HG03460 (cell line): ENCODE measurements around the gene EVC2.

ENCODE experiments used
- ATAC-seq: cut with Tn5 transposase; IDR thresholded peaks from one replicate; pipeline ENCODE4 v1.9.1; 2021; ENCODE audit not compliant: unreplicated experiment

The EVC2 gene

DNA sequence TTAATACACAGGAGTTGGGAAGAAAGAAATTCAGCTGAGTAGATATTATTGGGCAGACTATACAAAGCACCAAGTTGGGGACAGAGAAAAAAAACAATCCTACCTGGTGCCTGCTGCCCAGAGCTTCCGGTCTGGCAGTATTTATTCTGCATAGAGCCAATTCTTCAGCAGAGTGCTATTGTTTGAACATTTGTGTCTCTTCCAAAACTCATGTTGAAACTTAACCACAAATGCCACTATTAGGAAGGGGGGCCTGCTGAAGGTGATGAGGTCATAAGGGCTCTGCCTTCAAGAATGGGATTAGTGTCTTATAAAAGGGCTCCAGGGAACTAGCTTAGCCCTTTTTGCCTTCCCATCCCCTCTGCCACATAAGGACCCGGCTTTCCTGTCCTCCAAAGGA, 136.2 kb downstream of the EVC2 start:
- no peak for ATAC-seq

DNA sequence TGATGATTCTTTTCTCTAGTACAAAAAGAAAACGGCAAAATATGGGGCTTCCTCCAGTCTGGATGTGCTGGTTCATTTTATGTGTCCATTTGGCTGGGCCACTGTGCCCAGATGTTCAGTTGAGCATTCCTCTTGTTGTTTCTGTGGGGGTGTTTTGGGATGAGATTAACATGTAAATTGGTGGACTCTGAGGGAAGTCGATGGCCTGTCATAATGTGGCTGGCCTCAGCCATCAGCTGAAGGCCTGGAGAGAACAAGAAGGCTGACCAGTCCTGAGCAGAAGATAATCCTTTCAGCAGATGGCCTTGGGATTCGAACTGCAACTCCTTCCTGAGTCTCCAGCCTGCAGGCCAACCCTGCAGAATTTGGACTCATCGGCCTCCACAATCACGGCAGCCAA, 136.7 kb downstream of the EVC2 start:
- no peak for ATAC-seq

GRCh38 chr4:5569451-5569850, 138.9 kb downstream of the EVC2 start:
- ATAC-seq: no peak

DNA sequence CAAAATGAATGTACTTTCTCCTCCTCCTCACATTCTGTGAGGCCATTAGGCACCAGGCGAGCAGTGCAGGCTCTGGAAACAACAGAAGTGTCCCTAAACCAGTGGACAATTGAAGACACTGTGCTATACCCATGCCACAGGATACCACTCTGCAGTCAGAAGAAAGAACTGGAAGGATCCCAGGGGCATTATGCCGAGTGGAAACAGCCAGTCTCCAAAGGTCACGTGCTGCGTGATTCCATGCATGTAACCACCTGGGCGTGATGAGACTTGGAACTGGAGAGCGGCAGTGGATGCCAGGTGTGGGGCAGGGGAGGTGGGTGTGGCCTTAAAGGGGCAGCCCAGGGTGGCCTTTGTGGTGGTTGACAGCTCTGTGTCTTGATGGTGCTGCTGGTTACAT, 139.4 kb downstream of the EVC2 start:
- no peak for ATAC-seq

- ATAC-seq: no peak
Observed at GRCh38 chr4:5568336-5568735, 140.0 kb downstream of the EVC2 start.

DNA sequence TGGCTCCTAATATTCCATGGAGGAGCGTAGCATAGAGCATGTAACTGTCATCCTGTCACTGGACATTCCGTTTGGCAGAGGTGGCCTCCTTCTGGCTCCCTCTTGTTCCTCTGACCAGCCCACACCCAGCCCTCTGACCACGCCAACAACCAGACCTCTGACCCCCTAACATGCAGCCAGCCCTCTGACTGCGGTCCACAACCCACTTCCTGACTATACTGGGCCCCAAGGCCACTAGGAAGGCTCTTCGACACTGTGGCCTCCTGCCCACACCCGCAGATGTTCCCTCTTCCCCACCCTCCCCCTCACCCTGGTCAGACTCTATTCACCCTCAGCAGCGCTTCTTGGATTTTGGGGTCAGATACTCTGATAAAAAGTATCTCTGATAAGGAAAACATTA, 141.4 kb downstream of the EVC2 start:
- ATAC-seq: no peak

GRCh38 chr4:5566526-5566925, 141.8 kb downstream of the EVC2 start:
- no peak for ATAC-seq

DNA sequence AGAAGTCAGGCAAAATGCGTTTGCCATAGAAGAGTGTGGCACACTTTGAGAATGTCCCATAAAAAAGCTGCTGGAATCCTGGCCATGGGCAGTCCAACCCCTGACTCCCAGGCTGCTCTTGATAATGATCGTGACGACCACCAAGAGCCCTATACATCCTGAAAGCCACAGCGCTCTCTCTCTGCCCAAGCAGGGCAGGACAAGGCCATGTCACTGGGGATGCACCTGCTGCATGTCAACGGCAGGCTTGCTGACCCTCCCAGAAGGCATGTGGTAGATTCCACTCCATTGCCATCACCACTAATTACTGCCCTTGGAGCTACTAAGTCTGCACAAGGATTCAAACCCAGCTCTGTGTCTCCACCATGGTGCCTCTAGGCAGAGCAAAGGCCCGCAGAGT, 144.5 kb downstream of the EVC2 start:
- no peak for ATAC-seq

DNA sequence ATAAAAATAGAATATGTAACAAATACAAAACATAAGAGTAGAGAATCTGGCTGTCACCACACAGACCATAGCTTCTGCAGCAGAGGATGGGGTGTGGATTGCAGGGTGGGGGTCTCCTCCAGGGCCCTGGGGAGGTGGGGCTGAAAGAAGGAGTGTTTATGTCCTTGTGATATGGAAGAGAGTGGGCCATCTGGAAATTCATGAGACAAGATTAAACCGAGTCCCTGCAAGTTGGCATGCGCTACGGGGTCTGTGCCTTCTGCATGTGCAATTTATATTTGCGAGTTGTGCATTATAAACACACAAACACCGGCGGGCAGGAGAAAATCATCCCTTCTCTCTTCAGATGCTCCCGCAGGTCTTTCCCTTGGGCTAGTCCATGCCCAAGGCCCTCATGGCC, 145.9 kb downstream of the EVC2 start:
- no peak for ATAC-seq

DNA sequence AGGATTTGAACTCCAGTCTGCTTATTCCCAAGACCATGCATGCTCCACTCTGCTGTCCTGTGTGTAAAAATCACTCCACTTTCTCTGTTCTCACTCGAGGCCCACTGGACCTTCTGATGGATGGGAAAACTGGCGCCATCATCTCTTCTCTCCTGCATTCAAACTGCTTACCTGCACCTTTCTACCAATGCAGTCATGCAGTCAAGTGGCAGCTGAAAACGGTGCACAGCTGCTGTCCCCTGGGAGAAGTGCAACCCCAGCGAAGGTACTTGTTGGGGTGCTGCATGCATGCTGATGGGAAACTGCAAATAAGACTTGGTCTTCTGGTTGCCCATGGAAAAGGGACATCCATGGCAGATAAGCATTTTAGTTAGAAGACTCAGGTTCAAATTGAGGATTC, 147.1 kb downstream of the EVC2 start:
- no peak for ATAC-seq

DNA sequence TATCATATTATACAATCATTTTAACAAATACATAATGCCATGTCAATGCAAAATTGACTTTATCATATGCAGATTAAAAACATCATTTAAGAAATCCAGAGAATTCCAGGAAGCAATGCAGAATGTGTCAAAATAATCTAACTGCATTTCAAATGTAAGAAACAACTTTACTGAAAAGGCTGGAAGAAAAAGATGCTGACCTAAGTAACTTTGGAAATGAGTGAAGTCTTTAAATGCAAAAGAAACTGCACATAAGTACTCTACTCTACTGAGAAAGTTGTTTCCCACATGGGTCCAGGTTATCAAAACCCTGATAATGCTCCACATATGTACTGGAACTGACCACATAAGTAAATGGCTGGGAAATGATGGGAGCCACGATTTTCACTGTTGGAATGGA, 149.9 kb downstream of the EVC2 start:
- ATAC-seq: no peak

DNA sequence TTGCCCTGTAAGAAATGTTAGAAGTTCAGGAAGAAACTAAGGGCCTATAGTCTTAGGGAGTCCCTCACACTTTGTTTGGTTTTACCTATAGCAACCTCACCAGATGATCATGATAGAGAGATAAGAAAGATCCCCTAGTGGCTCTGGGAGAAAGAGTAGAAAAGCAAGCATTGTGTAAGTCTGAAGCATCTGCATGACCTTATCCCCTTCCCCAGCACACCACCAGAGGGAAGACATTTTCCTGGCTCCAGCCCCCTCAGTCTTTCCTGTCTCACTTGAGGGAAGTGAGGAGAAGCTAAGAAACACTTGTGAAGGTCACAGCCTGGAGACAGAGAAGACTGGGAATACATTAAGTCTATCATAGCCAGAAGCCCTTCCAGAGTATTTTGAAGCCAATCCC, 154.0 kb downstream of the EVC2 start:
- ATAC-seq: no peak

DNA sequence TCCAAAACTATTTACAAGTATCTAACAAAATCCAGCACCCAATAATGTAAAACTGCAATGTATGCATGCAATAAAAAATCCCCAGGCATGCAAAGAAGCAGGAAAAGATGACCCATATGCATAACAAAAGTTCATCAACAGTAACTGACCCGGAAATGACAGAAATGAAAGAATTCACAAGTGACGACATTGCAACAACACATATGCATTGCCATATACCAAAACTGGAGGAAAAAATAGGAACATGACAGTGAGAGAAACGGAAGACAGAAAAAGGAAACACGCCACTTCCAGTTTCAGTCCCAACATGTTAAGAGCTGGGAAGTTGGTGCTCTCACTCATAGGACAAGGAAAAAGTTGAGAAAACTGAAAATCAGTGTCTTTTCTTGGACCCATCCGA, 154.6 kb downstream of the EVC2 start:
- ATAC-seq: no peak

GRCh38 chr4:5552451-5552850, 155.9 kb downstream of the EVC2 start:
- no peak for ATAC-seq

DNA sequence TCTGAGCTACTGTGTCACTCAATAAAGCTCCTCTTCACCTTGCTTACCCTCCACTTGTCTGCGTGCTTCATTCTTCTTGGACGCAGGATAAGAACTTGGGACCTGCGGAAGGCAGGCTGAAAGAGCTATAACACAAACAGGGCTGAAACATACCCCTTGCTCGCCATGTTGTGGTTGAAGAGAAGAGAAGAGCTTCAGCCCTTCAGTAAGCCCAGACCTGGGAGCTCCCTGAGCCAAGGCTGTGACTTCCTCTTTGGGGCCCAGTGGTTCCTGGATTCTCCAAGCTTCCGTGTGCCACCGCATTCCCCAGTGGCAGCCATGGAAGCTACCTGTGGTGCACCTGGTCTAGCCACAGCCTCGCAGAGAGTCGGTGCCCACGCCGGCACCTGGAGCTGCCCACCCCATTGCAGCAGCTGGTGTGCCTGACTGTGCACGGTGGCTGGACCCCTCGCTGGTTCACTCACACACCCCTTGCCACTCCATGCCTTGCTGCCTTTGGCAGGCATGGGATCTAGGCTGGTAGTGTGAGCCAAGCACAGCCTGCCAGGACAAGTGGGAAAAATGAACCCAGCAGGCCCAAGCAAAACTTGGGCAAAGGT, 160.6 kb downstream of the EVC2 start:
- no peak for ATAC-seq

GRCh38 chr4:5545271-5545670, 163.1 kb downstream of the EVC2 start:
- no peak for ATAC-seq

GRCh38 chr4:5544762-5545161, 163.6 kb downstream of the EVC2 start:
- ATAC-seq: no peak

DNA sequence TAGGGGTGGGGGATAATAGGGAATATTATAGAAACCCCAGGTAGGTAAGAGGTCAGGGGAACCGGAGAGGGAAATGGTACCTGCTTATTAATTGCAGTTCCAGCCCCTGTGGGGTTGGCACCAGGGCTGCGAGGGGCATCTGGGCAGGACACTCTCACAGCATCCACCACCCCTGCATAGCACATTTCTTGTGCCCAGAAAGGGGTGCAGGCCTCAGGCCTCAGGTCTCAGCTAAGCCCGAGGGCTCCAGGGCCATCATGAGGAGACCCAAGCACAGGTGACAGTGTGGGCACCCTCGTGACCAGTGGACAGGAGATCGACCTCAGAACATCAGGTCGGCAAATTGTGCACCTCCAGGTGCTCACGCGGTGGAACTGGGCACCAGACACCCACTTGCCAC, 164.7 kb downstream of the EVC2 start:
- ATAC-seq: no peak

- no peak for ATAC-seq
Observed at GRCh38 chr4:5541169-5541568, 167.2 kb downstream of the EVC2 start.

DNA sequence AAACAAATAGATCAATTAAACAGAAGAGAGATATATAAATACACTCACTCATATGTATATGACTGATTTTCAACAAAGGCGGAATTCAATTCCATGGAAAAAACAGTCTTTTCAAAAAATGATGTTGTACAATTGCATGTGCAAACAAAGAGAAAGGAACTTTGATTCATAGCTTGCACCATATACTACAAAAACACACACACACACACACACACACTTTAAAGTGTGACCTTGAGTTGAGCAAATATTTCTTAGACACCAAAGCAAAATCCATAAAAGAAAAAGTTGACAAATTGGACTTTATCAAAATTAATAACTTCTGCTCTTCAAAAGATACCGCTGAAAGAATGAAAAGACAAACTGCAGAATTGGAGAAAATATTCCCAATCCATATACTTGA, 168.8 kb downstream of the EVC2 start:
- ATAC-seq: no peak

DNA sequence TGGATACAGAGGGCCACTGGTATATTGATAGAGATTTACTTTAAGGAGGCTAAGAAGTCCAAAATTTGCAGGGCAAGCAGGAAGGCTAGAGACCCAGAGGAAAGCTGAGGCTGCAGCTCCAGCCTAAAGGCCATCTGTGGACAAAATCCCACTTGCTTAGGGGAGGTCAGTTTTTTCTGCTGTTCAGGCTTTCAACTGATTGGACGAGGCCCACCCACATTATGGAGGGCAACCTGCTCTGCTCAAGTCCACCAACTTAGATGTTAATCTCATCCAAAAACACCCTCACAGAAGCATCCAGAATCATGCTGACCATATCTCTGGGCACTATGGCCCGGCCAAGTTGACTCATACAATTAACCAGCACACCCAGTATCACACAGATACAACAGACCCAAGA, 176.3 kb downstream of the EVC2 start:
- ATAC-seq: no peak

GRCh38 chr4:5528031-5528436, 180.3 kb downstream of the EVC2 start:
- ATAC-seq: no peak

DNA sequence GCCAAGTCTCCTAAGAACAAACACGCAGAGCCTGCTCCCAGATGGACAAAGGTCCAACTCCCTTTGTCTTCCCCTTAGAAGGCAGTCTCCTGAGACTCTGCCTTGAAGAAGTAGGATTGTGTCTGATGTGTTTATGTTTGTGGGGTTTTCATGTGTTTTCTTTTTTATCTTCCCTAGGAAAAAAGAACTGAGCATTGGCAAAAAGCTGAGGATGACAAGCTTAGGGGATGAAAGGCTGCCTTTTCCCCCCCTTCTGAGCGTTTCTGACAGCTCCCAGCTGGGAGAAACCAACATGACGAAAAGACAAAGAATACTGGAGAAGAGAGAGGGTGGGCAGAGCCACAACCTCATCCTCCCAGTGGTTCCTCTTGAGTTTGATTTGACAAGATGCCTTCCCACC, 181.1 kb downstream of the EVC2 start:
- no peak for ATAC-seq
